Endodermal cell (in vitro differentiated cells): Measurements from ENCODE around the gene UBB. TPM values are rescaled to one million over a fixed set of nuclear protein-coding genes. Genes with fewer than 3 reads are reported as not detected.
"Not testable (repeated sequence)": the region's sequence is repeated elsewhere in the genome, so short reads cannot be mapped to it uniquely, and the experiment has no call there.

ENCODE experiments used
- DNase-seq: peaks from one replicate; pipeline ENCODE4 v3.0.0-alpha.2; 2017
- H3K27ac ChIP-seq: 2 replicates; pipeline ENCODE4 v1.5.1; 2013; ENCODE audit warnings: mild to moderate bottlenecking, low read depth, low read length, moderate library complexity
- H3K27me3 ChIP-seq: 2 replicates; pipeline ENCODE4 v1.6.1; 2013; ENCODE audit warnings: mild to moderate bottlenecking, low read length, moderate library complexity; ENCODE audit not compliant: insufficient read depth, control insufficient read depth, poor library complexity, severe bottlenecking
- H3K36me3 ChIP-seq: 2 replicates; pipeline ENCODE4 v1.7.0; 2013; ENCODE audit warnings: mild to moderate bottlenecking, low read length, moderate library complexity; ENCODE audit not compliant: control insufficient read depth, insufficient read depth
- H3K4me1 ChIP-seq: one replicate; pipeline ENCODE4 v1.7.0; 2013; ENCODE audit warnings: low read length; ENCODE audit not compliant: control insufficient read depth, insufficient read depth
- H3K4me3 ChIP-seq: 2 replicates; pipeline ENCODE4 v1.5.1; 2013; ENCODE audit warnings: mild to moderate bottlenecking, low read length, moderate library complexity
- H3K9ac ChIP-seq: 2 replicates; pipeline ENCODE4 v1.6.1; 2013; ENCODE audit warnings: mild to moderate bottlenecking, low read length, moderate library complexity; ENCODE audit not compliant: poor library complexity, severe bottlenecking; ENCODE audit errors: extremely low read depth
- H3K9me3 ChIP-seq: 2 replicates; pipeline ENCODE4 v1.6.1; 2013; ENCODE audit warnings: mild to moderate bottlenecking, low read length, moderate library complexity; ENCODE audit not compliant: control insufficient read depth
- H3K27ac Mint-ChIP-seq: 2 replicates; pipeline ENCODE4 v1.8.0; 2020; ENCODE audit warnings: mixed read lengths
- H3K27me3 Mint-ChIP-seq: 2 replicates; pipeline ENCODE4 v1.8.0; 2021; ENCODE audit warnings: mild to moderate bottlenecking, mixed read lengths; ENCODE audit not compliant: insufficient read depth
- H3K36me3 Mint-ChIP-seq: 2 replicates; pipeline ENCODE4 v1.8.0; 2020; ENCODE audit warnings: low read depth, mixed read lengths
- H3K4me1 Mint-ChIP-seq: 2 replicates; pipeline ENCODE4 v1.8.0; 2020; ENCODE audit warnings: mixed read lengths
- H3K4me3 Mint-ChIP-seq: 2 replicates; pipeline ENCODE4 v1.8.0; 2020; ENCODE audit warnings: mild to moderate bottlenecking, moderate library complexity, mixed read lengths
- H3K9me3 Mint-ChIP-seq: 2 replicates; pipeline ENCODE4 v1.8.0; 2020; ENCODE audit warnings: mild to moderate bottlenecking, mixed read lengths
- WGBS, 2 experiments: methylation state at CpG; one replicate each; pipeline versions ENCODE4 v1.1.5 to v1.1.7; 2013; ENCODE audit warnings: missing lambda C conversion rate in 2 of 2, mixed read lengths in 1 of 2; ENCODE audit not compliant: insufficient coverage in 1 of 2, insufficient read length in 1 of 2; 5-methylcytosine and 5-hydroxymethylcytosine counted together
- total RNA-seq, 2 donors: library from RNA; stranded (reverse); fragmentation: NEBNext Ultra II Directional in 1 of 2; extraction: Animal tissue kit (Norgen Biotek cat#: 25700) in 1 of 2; gene quantifications; 2 replicates in 1 of 2; 3 replicates in 1 of 2; pipeline ENCODE4 v1.2.1, GENCODE V29; 2021
- TF ChIP-seq, protein P1 (sequence below): fragments of 200-600 bp; sonication (generic); conservative IDR thresholded peaks from 2 replicates; pipeline ENCODE4 v1.5.0; 2021; ENCODE audit warnings: antibody characterized with exemption, mild to moderate bottlenecking

The UBB gene
- total RNA-seq, 2 donors from 2014 or later = 1,658 to 1,721 TPM

DNA sequence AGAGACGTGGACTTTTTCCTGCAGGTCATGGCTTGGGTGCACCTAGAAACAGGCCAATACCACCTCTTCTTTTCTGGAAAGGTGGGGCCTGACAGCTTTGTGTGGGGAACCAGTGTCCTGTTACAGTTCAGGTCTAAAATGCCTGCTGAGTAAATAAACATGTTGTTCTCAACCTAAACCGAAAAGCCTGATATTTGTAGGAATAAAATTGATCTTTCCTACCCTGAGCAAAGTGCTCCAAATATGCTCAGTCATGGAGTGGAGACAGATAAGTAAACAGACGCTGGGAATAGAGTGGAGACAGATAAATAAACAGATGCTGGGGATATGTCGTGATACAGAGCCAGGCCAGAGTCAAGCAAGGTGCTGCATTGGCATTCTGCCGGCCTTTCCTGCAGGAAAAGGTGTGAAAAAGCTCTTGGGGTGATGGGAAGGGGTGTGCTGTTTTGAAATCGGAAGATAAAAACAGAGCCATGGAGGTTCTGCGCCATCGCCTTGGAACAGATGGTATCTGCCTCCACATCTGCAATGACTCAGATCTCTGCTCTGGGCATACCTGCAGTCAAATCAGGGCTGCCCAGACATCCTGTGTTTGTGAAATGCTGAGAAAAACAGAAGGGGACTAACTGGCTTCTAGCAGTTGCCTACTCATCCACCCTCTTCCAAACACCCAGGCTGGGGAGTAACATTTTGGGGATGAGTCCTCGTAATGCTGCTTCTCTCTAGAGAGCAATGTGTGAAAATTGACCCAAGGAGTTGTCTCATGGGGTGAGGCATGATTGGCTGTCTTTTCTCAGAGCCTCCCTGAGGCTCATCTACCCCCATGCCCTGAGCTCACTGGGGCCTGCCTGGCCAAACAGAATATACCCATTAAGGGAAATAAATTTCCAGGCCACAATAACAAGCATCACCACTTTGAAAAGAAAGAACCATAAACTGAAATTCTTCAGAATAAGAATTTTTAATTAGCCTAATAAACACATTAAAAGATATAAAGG lies 17.7 kb downstream of the UBB start:
- H3K9me3 Mint-ChIP-seq = no peaks in the 10 kb centered on the region
- no peak overlapping the region for H3K4me3 Mint-ChIP-seq
- peak overlapping the region; percentile 76 for H3K27ac Mint-ChIP-seq
- Histone ChIP-seq H3K4me1 (no peaks in the 10 kb centered on the region), H3K36me3 (no peaks in the 10 kb centered on the region), H3K27ac (no peak overlapping the region), H3K9ac (no peak overlapping the region), H3K4me3 (no peak overlapping the region), H3K27me3 (no peaks in the 10 kb centered on the region), H3K9me3 (no peaks in the 10 kb centered on the region)
- TF ChIP-seq, protein P1, sequence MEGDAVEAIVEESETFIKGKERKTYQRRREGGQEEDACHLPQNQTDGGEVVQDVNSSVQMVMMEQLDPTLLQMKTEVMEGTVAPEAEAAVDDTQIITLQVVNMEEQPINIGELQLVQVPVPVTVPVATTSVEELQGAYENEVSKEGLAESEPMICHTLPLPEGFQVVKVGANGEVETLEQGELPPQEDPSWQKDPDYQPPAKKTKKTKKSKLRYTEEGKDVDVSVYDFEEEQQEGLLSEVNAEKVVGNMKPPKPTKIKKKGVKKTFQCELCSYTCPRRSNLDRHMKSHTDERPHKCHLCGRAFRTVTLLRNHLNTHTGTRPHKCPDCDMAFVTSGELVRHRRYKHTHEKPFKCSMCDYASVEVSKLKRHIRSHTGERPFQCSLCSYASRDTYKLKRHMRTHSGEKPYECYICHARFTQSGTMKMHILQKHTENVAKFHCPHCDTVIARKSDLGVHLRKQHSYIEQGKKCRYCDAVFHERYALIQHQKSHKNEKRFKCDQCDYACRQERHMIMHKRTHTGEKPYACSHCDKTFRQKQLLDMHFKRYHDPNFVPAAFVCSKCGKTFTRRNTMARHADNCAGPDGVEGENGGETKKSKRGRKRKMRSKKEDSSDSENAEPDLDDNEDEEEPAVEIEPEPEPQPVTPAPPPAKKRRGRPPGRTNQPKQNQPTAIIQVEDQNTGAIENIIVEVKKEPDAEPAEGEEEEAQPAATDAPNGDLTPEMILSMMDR = no peak
- no peaks in the 10 kb centered on the region for H3K36me3 Mint-ChIP-seq
- H3K27me3 Mint-ChIP-seq = no peaks in the 10 kb centered on the region
- WGBS, 2 experiments = 76 to 85% methylated on average over 6 to 8 of the region's 9 CpGs
- peak; percentile 68 for DNase-seq
- peaks cover 21% of the 10 kb centered on the region for H3K4me1 Mint-ChIP-seq

DNA sequence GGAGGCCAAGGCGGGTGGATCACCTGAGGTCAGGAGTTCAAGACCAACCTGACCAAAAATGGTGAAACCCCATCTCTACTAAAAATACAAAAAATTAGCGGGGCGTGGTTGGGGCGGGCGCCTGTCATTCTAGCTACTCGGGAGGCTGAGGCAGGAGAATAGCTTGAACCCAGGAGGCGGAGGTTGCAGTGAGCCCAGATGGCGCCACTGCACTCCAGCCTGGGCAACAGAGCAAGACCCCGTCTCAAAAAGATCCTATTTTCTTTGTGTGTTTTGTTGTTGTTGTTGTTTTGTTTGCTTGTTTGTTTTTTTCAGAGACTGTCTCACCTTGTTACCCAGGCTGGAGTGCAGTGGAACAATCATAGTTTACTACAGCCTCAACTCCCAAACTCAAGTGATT lies 23.0 kb downstream of the UBB start:
- 90 to 91% methylated on average over 2 to 9 of the region's 9 CpGs for WGBS, 2 experiments
- not testable (repeated sequence) for H3K4me1 ChIP-seq, H3K9me3 ChIP-seq, H3K36me3 Mint-ChIP-seq, DNase-seq, H3K4me3 ChIP-seq, H3K4me3 Mint-ChIP-seq, H3K9ac ChIP-seq, H3K27me3 Mint-ChIP-seq, H3K9me3 Mint-ChIP-seq, H3K27me3 ChIP-seq, H3K27ac ChIP-seq, H3K4me1 Mint-ChIP-seq, H3K36me3 ChIP-seq, H3K27ac Mint-ChIP-seq

DNA sequence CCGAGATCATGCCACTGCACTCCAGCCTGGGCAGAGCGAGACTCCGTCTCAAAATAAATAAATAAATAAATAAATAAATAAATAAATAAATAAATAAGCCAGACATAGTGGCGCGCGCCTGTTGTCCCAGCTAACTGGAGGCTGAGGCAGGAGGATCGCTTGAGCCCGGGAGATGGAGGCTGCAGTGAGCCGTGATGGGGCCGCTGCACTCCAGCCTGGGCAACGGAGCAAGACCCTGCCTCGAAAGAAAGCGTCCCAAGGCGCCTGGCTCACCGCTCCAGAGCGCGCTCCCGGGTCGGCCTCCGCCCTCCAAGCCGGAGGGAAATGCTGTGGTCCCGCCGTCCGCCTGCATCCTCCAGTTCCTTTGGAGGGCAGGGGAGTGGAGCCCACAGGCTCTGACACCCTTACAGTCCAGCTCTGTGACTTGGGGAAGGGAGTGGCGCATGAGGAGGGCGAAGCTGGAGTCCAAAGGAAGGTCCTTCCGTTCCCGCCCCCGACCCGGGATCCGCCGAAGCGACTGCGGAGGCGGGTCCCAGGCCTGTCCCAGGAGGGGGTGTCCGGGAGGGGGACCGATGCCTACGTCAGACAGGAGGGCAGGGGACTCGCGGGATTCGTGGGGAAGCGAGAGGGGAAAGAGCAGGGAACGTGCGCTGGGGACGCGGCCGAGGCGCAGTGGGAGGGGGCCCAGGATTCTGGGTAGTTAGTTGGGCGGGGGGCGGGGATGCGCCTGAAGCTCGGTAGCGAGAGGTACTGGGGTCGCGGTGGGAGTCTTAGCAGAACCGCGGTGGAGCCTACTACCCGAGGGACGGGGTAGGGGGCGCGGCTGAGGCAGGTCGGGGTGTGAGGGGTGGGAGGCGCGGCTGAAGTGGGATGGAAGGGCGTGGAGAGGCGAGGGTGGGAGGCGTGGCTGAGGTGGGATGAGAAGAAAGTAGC lies 26.1 kb downstream of the UBB start:
- Histone ChIP-seq H3K27ac (no peak overlapping the region), H3K36me3 (no peaks in the 10 kb centered on the region), H3K4me3 (peak overlapping the region; percentile 84), H3K4me1 (no peaks in the 10 kb centered on the region), H3K27me3 (no peaks in the 10 kb centered on the region), H3K9ac (peak overlapping the region; percentile 47), H3K9me3 (no peaks in the 10 kb centered on the region)
- Mint-ChIP-seq H3K4me3 (peak overlapping the region; percentile 68), H3K27me3 (no peaks in the 10 kb centered on the region), H3K9me3 (peaks cover 1% of the 10 kb centered on the region), H3K4me1 (no peaks in the 10 kb centered on the region), H3K36me3 (no peaks in the 10 kb centered on the region), H3K27ac (peak overlapping the region; percentile 21)
- TF ChIP-seq, protein P1 = peak; percentile 46
- 8 to 51% methylated on average over 9 to 62 of the region's 67 CpGs for WGBS, 2 experiments
- peak; percentile 98 for DNase-seq
